HG02588 (cell line): ENCODE data around the gene TP53TG3B.
"Not testable (repeated sequence)": the region's sequence is repeated elsewhere in the genome, so short reads cannot be mapped to it uniquely, and the experiment has no call there.

Experiments used
- ATAC-seq: cut with Tn5 transposase; IDR thresholded peaks from one replicate; pipeline ENCODE4 v1.9.1; 2021; ENCODE audit warnings: mild to moderate bottlenecking, moderate library complexity; ENCODE audit not compliant: unreplicated experiment

TP53TG3B gene

GRCh38 chr16:33360541-33360940, at the start of gene TP53TG3B:
Gene TP53TG3B, plus strand, starts transcription at chr16:33360841. Its CDS starts 68 bp downstream, at chr16:33360909.
- not testable (repeated sequence) for ATAC-seq

GRCh38 chr16:33336226-33337012, 24.2 kb upstream of the TP53TG3B start:
- ATAC-seq: not testable (repeated sequence)

- not testable (repeated sequence) for ATAC-seq
Observed at GRCh38 chr16:33337627-33338542, 22.8 kb upstream of the TP53TG3B start.

GRCh38 chr16:33338543-33338951, 22.1 kb upstream of the TP53TG3B start:
- not testable (repeated sequence) for ATAC-seq

- not testable (repeated sequence) for ATAC-seq
Observed at GRCh38 chr16:33339093-33340061, 21.3 kb upstream of the TP53TG3B start.
